ENCODE measurements around the gene FAM169A.
"Not testable (repeated sequence)": the region's sequence is repeated elsewhere in the genome, so short reads cannot be mapped to it uniquely, and the experiment has no call there.

The FAM169A gene

DNA sequence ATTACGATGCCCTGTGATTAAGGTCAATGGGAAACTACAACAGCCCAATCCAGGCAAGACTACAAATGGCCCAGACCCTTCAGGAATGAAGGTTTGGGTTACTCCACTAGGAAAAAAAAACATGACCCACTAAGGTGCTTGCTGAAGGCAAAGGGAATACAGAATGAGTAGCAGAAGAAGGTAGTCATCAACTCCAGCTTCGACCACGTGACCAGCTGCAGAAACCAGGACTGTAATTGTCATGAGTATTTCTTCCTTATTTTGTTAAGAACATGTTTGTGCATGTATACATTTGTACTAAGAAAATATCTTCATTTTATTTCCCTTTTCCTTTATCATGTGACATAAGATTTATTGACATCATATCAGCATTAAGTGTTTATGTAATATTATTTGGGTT lies 74.5 kb downstream of the FAM169A start:
- not testable (repeated sequence) for DNase-seq

DNA sequence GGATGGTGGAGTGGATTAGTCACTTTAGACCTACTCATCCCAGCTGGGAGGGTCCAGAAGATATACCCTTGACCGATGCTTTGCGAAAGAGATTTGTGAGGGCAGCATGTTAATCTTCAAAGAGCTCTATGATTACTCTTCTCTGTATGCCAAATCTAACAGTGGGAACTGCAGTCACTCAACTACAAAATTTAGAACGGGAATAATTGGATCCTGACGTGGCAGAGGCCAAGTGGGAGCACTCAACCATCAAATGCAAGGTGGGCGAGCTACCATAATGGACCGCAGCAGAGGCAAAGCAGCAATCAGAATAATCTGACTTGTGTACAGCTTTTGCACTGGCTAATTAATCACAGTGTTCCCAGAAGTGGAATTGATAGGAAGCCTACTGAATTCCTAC lies 78.8 kb downstream of the FAM169A start:
- no peak for DNase-seq

GRCh38 chr5:74786851-74787250 lies 79.3 kb downstream of the FAM169A start:
- DNase-seq: no peak

- no peak for DNase-seq
Observed at GRCh38 chr5:74778609-74779008, 87.6 kb downstream of the FAM169A start.

GRCh38 chr5:74772359-74772758 lies 93.8 kb downstream of the FAM169A start:
- no peak for DNase-seq

- no peak for DNase-seq
Observed at GRCh38 chr5:74767579-74767913, 98.6 kb downstream of the FAM169A start.

DNA sequence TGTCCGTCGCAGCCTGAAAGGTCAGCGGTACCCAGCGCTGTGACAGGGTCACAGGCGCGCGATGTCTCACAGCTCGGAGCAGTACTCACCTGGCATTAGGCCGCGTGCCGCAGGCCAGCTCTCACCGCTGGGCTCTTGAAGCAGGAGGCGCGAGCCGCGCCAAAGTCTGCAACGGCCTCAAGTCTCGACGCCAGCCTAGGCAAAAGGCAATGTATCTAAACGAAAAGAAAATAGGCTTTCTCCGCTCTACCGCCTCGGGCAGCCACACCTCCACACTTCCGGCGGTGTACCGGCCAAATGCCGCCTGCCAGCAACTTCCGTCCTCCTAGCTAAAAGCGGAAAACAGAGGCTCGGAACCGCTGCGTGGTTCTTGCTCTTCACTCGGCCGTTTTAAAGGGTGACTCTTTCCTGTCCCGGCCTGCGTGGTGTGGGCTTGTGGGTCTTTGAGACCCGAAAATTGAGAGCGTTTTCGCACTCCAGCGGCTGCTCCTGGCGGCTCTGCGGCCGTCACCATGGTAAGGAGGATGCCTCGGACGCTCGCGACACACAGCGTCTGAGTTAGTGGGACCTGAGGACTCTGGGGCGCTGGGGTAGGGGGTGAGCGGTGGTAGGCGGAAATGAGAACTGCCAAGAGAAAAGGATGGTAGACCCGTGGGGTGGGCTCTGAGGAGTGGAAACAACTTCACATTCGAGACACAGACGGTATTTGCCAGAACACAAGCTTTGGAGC lies 99.2 kb downstream of the FAM169A start, which contains the start of the genes GFM2 and NSA2:
GFM2 (minus strand) TSS at position 269 of the 730 bp plus-strand sequence. CDS start 3,375 bp downstream, outside the sequence.
NSA2 (plus strand) TSS at position 401 of the 730 bp plus-strand sequence; CDS start at position 513, 112 bp downstream.
- DNase-seq: peak; percentile 93

DNA sequence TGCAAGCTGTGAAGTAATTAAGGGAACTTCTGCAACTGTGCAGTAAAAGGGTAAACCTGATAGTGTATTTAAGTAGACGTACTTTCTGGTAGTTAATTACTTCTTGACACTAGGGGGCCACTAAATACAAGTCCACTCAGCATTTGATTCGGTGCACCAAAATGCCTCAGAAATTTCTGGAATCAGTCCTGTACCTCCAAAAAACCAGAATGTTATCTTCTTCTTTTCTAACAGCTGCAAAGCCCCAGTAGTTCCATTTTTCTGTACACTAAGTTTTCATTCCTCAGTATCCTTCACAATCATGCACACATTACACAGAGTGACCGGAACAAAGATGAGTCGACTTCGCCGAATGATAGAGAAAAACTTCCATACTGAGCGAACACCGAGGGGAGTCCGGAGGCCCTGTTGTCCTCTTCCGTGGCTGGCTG lies 99.8 kb downstream of the FAM169A start:
- DNase-seq: peak; percentile 17

DNA sequence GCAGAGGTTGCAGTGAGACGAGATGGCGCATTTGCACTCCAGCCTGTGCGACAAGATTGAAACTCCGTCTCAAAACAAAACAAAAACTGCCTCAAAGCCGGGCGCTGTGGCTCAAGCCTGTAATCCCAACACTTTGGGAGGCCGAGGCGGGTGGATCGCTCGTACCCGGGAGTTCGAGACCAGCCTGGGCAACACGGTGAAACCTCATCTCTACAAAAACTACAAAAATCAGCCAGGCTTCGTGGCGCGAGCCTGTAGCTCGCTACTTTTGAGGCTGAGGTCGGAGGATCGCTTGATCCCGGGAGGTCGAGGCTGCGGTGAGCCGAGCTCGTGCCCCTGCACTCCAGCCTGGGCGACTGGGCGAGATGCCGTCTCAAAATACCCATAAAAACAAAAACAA lies 100.3 kb downstream of the FAM169A start:
- no peak for DNase-seq

DNA sequence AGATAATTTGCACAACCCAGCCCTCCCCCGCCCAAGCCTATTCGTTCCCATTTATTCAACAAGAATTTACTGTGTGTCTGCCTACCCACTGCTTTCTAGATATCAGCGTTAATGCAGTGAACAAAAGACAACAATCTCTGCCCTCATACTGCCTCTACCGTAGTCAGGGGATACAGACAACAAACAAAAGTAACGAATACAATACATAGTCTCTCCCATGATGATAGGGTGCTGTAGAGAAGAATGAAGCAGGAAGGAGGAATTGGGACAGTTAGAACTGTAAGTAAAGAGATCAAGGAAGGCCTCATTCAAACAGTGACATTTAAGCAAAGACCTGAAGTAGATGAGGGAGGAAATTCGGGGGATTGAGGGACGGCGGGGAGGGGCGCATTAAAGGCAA lies 101.0 kb downstream of the FAM169A start:
- DNase-seq: no peak

- no peak for DNase-seq
Observed at GRCh38 chr5:74763504-74763903, 102.7 kb downstream of the FAM169A start.

DNA sequence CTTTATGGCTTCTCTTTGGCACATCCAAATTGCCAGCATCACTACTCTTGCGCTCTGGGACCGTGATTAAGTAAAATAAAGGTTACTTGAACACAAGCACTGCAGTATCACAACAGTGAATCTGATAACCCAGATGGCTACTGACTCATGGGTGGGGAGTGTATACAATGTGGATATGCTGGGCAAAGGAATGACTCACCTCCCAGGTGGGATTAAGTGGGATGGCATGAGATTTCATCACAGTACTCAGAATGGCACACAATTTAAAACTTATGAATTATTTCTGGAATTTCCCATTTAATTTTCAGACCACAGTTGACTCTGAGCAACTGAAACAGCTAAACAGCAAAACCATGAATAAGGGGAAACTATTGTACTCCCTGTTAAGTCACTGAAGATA lies 103.6 kb downstream of the FAM169A start:
- DNase-seq: no peak

GRCh38 chr5:74761241-74761640 lies 104.9 kb downstream of the FAM169A start:
- DNase-seq: no peak

DNA sequence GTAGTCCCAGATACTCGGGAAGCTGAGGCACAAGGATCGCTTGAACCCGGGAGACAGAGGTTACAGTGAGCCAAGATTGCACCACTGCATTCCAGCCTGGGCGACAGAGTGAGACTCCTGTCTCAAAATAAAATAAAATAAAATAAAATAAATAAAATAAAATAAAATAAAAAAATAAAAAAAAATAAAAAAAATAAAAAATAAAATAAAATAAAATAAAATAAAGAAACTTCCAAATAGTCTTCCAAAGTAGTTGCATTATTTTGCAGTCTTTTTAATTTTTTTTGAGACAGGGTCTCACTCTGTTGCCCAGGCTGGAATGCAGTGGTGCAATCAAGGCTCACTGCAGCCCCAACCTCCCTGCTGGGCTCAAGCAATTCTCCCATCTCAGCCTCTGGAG lies 117.4 kb downstream of the FAM169A start:
- DNase-seq: not testable (repeated sequence)

GRCh38 chr5:74738406-74738805 lies 127.8 kb downstream of the FAM169A start:
- no peak for DNase-seq

DNA sequence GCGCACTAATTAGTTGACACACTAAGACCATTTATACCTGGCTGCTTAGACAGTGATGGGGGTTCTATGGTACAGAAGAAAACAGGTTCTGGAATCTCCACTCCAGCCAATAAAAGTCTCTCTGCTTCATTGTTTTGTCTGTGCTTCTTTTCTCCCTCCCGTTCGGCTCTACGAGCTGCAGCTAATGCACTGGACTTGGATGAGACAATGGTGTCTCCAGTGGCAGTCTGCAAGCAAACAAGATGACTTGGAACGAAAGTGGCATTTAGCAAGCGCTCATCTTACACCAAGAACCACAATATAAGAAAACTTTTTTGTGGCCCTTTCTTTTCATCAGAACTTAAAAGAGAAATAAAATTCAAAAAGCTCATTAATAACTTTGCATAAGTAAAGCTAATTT lies 129.4 kb downstream of the FAM169A start:
- DNase-seq: no peak
